SK-N-SH treated with all-trans-retinoic acid at 6 μM for 48 hours (cell line): Measurements from ENCODE around the gene MIPOL1.
"Not testable (repeated sequence)": the region's sequence is repeated elsewhere in the genome, so short reads cannot be mapped to it uniquely, and the experiment has no call there.

Experiments
- ATAC-seq: fragments of 200-7000 bp; cut with Tn5 transposase; 3 replicates; pipeline ENCODE4 v1.9.1; 2020; ENCODE audit warnings: mild to moderate bottlenecking, moderate library complexity
- ARNTL ChIP-seq: fragments of 450-650 bp; formaldehyde crosslinking; IDR thresholded peaks from 2 replicates; pipeline ENCODE4 v1.5.0; 2020; ENCODE audit warnings: low read depth, mild to moderate bottlenecking, moderate library complexity, borderline replicate concordance
- BACH2 ChIP-seq: fragments of 250-450 bp; sonication (Bioruptor Pico); IDR thresholded peaks from 2 replicates; pipeline ENCODE4 v1.9.0; 2021; ENCODE audit warnings: mild to moderate bottlenecking, borderline replicate concordance
- CREB5 ChIP-seq: fragments of 250-450 bp; sonication (Bioruptor Pico); IDR thresholded peaks from 2 replicates; pipeline ENCODE4 v1.5.1; 2020; ENCODE audit warnings: low read depth, mild to moderate bottlenecking, moderate library complexity
- CSDC2 ChIP-seq: fragments of 250-450 bp; sonication (Bioruptor Pico); IDR thresholded peaks from 2 replicates; pipeline ENCODE4 v1.5.0; 2020; ENCODE audit warnings: mild to moderate bottlenecking, moderate library complexity
- ESRRG ChIP-seq: fragments of 250-450 bp; sonication (Bioruptor Pico); IDR thresholded peaks from 2 replicates; pipeline ENCODE4 v1.6.1; 2021; ENCODE audit warnings: mild to moderate bottlenecking
- GLIS3 ChIP-seq: fragments of 250-450 bp; sonication (Bioruptor Pico); IDR thresholded peaks from 2 replicates; pipeline ENCODE4 v1.5.0; 2020; ENCODE audit warnings: mild to moderate bottlenecking, moderate library complexity
- ISL1 ChIP-seq: fragments of 250-450 bp; sonication (Bioruptor Pico); IDR thresholded peaks from 2 replicates; pipeline ENCODE4 v2.1.2; 2022; ENCODE audit warnings: mild to moderate bottlenecking, moderate library complexity
- PATZ1 ChIP-seq: fragments of 250-450 bp; sonication (Bioruptor Pico); IDR thresholded peaks from 2 replicates; pipeline ENCODE4 v1.8.0; 2020; ENCODE audit warnings: mild to moderate bottlenecking, moderate library complexity, borderline replicate concordance
- POU6F1 ChIP-seq: fragments of 250-450 bp; sonication (Bioruptor Pico); IDR thresholded peaks from 2 replicates; pipeline ENCODE4 v1.8.0; 2021; ENCODE audit warnings: low read depth, mild to moderate bottlenecking, moderate library complexity, borderline replicate concordance
- PPARA ChIP-seq: fragments of 250-450 bp; sonication (Bioruptor Pico); IDR thresholded peaks from 2 replicates; pipeline ENCODE4 v1.5.0; 2020; ENCODE audit warnings: mild to moderate bottlenecking, borderline replicate concordance
- RARB ChIP-seq: fragments of 250-450 bp; sonication (Bioruptor Pico); IDR thresholded peaks from 2 replicates; pipeline ENCODE4 v1.8.0; 2021; ENCODE audit warnings: mild to moderate bottlenecking, moderate library complexity
- SNAI2 ChIP-seq: fragments of 250-450 bp; sonication (Bioruptor Pico); IDR thresholded peaks from 2 replicates; pipeline ENCODE4 v1.5.0; 2020; ENCODE audit warnings: mild to moderate bottlenecking, moderate library complexity
- TCF4 ChIP-seq: fragments of 250-450 bp; sonication (Bioruptor Pico); IDR thresholded peaks from 2 replicates; pipeline ENCODE4 v1.8.0; 2021; ENCODE audit warnings: mild to moderate bottlenecking, moderate library complexity, borderline replicate concordance
- TOX ChIP-seq: fragments of 250-450 bp; sonication (Bioruptor Pico); IDR thresholded peaks from 2 replicates; pipeline ENCODE4 v1.8.0; 2021; ENCODE audit warnings: mild to moderate bottlenecking, moderate library complexity, borderline replicate concordance
- TSHZ2 ChIP-seq: fragments of 250-450 bp; sonication (Bioruptor Pico); IDR thresholded peaks from 2 replicates; pipeline ENCODE4 v1.5.0; 2020; ENCODE audit warnings: mild to moderate bottlenecking, moderate library complexity
- ZC3H10 ChIP-seq: fragments of 250-450 bp; sonication (Bioruptor Pico); IDR thresholded peaks from 2 replicates; pipeline ENCODE4 v1.5.1; 2021; ENCODE audit warnings: mild to moderate bottlenecking, moderate library complexity
- ZFP3 ChIP-seq: fragments of 250-450 bp; sonication (Bioruptor Pico); IDR thresholded peaks from 2 replicates; pipeline ENCODE4 v1.5.0; 2020; ENCODE audit warnings: mild to moderate bottlenecking, moderate library complexity
- ZNF565 ChIP-seq: fragments of 450-650 bp; formaldehyde crosslinking; conservative IDR thresholded peaks from 2 replicates; pipeline ENCODE4 v1.5.0; 2020; ENCODE audit warnings: low read depth, mild to moderate bottlenecking, moderate library complexity
- ZNF70 ChIP-seq: fragments of 450-650 bp; formaldehyde crosslinking; IDR thresholded peaks from 2 replicates; pipeline ENCODE4 v1.5.0; 2020; ENCODE audit warnings: mild to moderate bottlenecking, moderate library complexity
- ZNF8 ChIP-seq: fragments of 450-650 bp; formaldehyde crosslinking; IDR thresholded peaks from 2 replicates; pipeline ENCODE4 v1.5.0; 2020; ENCODE audit warnings: mild to moderate bottlenecking, moderate library complexity

The MIPOL1 gene

GRCh38 chr14:37553935-37554550 lies 356.3 kb downstream of the MIPOL1 start:
- no peak for ATAC-seq
- TF ChIP-seq POU6F1 (CRISPR knock-in tag) (no peak), PATZ1 (no peak), ZNF70 (CRISPR knock-in tag) (no peak), TCF4 (CRISPR knock-in tag) (no peak), BACH2 (no peak), ZNF565 (CRISPR knock-in tag) (no peak), ISL1 (no peak), TOX (no peak), RARB (no peak), PPARA (CRISPR knock-in tag) (no peak), CSDC2 (CRISPR knock-in tag) (no peak), ZFP3 (CRISPR knock-in tag) (no peak), SNAI2 (no peak), ZNF8 (CRISPR knock-in tag) (no peak)

GRCh38 chr14:37555596-37555995 lies 357.9 kb downstream of the MIPOL1 start:
- ATAC-seq, result not testable (repeated sequence)

GRCh38 chr14:37558740-37559139 lies 361.0 kb downstream of the MIPOL1 start:
- ATAC-seq, result no peak

More at GRCh38 chr14:37558740-37559139, 361.0 kb downstream of the MIPOL1 start:
- TF ChIP-seq CREB5 (CRISPR knock-in tag) (no peak), ESRRG (CRISPR knock-in tag) (no peak), ZNF565 (CRISPR knock-in tag) (no peak), CSDC2 (CRISPR knock-in tag) (no peak), RARB (no peak), GLIS3 (no peak), ISL1 (no peak), ZFP3 (CRISPR knock-in tag) (no peak), TSHZ2 (no peak), TOX (no peak), ARNTL (CRISPR knock-in tag) (no peak), PPARA (CRISPR knock-in tag) (no peak), SNAI2 (no peak), BACH2 (no peak), ZC3H10 (CRISPR knock-in tag) (no peak)
